ENCODE results near the gene THTPA.

The THTPA gene

DNA sequence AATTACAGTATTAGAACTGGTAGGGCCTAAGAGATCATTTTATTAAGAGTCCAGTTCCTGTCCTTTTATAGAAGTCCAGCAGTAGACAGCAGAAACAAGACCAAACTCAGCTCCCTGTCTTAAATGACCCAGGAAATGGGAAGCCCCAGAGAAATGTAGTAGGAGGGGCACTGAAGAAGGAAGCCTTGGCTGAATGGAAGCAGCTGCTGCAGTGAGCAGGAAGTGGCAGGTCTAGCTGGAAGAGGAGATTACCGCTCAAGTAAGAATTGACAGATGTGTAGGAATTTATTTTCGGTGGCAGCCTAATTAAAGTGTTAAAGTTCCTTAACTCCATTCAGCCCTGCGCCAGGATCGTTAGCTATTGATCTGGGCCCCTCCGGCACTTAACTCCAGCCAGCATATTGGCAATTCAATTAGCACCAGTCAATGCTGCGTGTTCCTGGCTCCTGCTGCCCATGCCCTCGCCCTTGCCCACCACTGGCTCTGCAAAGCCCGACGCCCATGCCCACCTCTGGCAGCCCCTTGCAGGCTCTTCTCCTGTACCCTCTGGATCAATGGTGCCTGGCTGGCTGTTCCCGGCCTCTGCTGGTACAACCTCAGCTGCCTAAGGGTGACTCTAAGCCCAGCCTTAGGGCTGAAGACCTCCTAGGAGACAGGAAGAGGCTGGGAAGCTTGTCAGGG is 25.6 kb upstream of the THTPA start:
- DNase-seq = peak; percentile 23
- Histone ChIP-seq H3K9ac (ENCODE audit: low read length) (no peak overlapping the region), H3K27ac (ENCODE audit: low read depth, low read length) (no peak overlapping the region), H3K4me1 (ENCODE audit: control insufficient read depth, low read depth, low read length) (no peaks in the 10 kb centered on the region), H3K36me3 (ENCODE audit: control insufficient read depth, insufficient read depth, low read length) (no peaks in the 10 kb centered on the region), H3K79me2 (ENCODE audit: control insufficient read depth, insufficient read depth, low read length) (no peaks in the 10 kb centered on the region), H2BK15ac (replicated peaks; ENCODE audit: low read depth) (no peak overlapping the region), H3K4ac (ENCODE audit: low read depth, low read length) (no peak overlapping the region), H2BK120ac (ENCODE audit: low read depth, low read length) (no peak overlapping the region), H3K18ac (ENCODE audit: low read length) (no peak overlapping the region), H3K79me1 (ENCODE audit: low read length) (no peaks in the 10 kb centered on the region), H3K27me3 (ENCODE audit: insufficient read depth, low read length, poor library complexity) (no peaks in the 10 kb centered on the region), H4K8ac (ENCODE audit: low read depth, low read length) (no peak overlapping the region), H3K23ac (ENCODE audit: low read length) (no peak overlapping the region), H4K5ac (ENCODE audit: low read length) (no peak overlapping the region), H2AK5ac (ENCODE audit: low read length) (no peak overlapping the region), H3K4me2 (ENCODE audit: low read length) (no peak overlapping the region), H3K56ac (ENCODE audit: low read length) (no peak overlapping the region), H3K4me3 (ENCODE audit: low read length) (no peak overlapping the region), H2BK5ac (ENCODE audit: low read length) (no peak overlapping the region)
- no CpG with 5 or more reads among the region's 10 CpGs for WGBS (ENCODE audit: extremely low coverage, insufficient coverage, low lambda C conversion rate)

DNA sequence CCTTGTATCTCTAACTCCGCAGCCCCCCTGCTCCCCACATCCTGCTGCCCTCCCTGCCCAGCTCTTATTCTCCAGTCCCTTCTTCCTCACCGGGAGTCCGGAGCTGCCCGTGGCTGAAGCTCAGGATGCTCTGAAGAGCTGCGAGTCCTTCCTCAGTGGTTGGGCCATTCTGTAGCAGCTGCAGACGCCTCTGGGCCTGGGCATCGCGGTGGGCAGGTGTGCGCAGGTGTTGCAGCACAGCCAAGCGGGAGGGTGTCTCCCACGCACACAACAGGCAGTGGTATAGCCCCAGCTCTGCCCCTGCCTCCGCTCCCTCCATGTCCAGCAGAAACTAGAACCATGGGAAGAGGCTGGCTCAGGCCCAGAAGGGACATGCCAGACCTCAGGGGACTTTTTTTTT is 24.7 kb upstream of the THTPA start:
- no CpG with 5 or more reads among the region's 12 CpGs for WGBS (ENCODE audit: extremely low coverage, insufficient coverage, low lambda C conversion rate)
- Histone ChIP-seq H3K27me3 (ENCODE audit: insufficient read depth, low read length, poor library complexity) (no peaks in the 10 kb centered on the region), H3K79me2 (ENCODE audit: control insufficient read depth, insufficient read depth, low read length) (no peaks in the 10 kb centered on the region), H3K4me1 (ENCODE audit: control insufficient read depth, low read depth, low read length) (no peaks in the 10 kb centered on the region), H4K8ac (ENCODE audit: low read depth, low read length) (no peak overlapping the region), H3K4me2 (ENCODE audit: low read length) (no peak overlapping the region), H2BK5ac (ENCODE audit: low read length) (no peak overlapping the region), H3K4ac (ENCODE audit: low read depth, low read length) (no peak overlapping the region), H2BK120ac (ENCODE audit: low read depth, low read length) (no peak overlapping the region), H4K5ac (ENCODE audit: low read length) (no peak overlapping the region), H3K23ac (ENCODE audit: low read length) (no peak overlapping the region), H3K4me3 (ENCODE audit: low read length) (no peak overlapping the region), H3K36me3 (ENCODE audit: control insufficient read depth, insufficient read depth, low read length) (no peaks in the 10 kb centered on the region), H3K56ac (ENCODE audit: low read length) (no peak overlapping the region), H3K18ac (ENCODE audit: low read length) (no peak overlapping the region), H3K27ac (ENCODE audit: low read depth, low read length) (no peak overlapping the region), H3K79me1 (ENCODE audit: low read length) (no peaks in the 10 kb centered on the region), H3K9ac (ENCODE audit: low read length) (no peak overlapping the region), H2BK15ac (replicated peaks; ENCODE audit: low read depth) (no peak overlapping the region), H2AK5ac (ENCODE audit: low read length) (no peak overlapping the region)
- no peak for DNase-seq

DNA sequence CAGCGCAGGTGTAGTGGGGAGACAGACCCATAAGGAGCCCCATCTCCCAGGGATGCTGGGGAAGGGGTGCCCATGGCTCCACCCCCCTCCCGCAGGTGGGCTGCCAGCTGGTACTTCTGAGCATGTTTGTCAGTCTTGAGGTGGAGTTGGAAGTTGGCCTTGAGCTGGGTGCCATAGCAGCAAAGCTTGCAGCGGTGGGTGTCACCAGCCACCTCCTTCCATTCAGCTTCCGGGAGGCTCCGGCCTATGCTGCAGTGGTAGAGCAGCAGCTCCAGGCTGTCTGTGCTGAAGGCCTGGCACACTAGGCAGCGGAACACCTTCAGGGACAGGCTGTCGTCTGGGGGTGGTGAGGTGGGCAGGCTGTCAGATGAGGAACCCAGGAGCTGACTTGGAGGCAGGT is 23.4 kb upstream of the THTPA start:
- H3K18ac ChIP-seq (ENCODE audit: low read length) = no peak overlapping the region
- no peak overlapping the region for H3K27ac ChIP-seq (ENCODE audit: low read depth, low read length)
- no peak overlapping the region for H3K9ac ChIP-seq (ENCODE audit: low read length)
- H3K56ac ChIP-seq (ENCODE audit: low read length) = no peak overlapping the region
- peaks cover 1% of the 10 kb centered on the region for H3K4me1 ChIP-seq (ENCODE audit: control insufficient read depth, low read depth, low read length)
- no peaks in the 10 kb centered on the region for H3K79me1 ChIP-seq (ENCODE audit: low read length)
- no peak overlapping the region for H2BK15ac ChIP-seq (replicated peaks; ENCODE audit: low read depth)
- no peak overlapping the region for H2BK120ac ChIP-seq (ENCODE audit: low read depth, low read length)
- H3K4me3 ChIP-seq (ENCODE audit: low read length) = no peak overlapping the region
- no peak overlapping the region for H3K23ac ChIP-seq (ENCODE audit: low read length)
- DNase-seq = no peak
- H3K79me2 ChIP-seq (ENCODE audit: control insufficient read depth, insufficient read depth, low read length) = no peaks in the 10 kb centered on the region
- no peak overlapping the region for H4K5ac ChIP-seq (ENCODE audit: low read length)
- no CpG with 5 or more reads among the region's 7 CpGs for WGBS (ENCODE audit: extremely low coverage, insufficient coverage, low lambda C conversion rate)
- no peaks in the 10 kb centered on the region for H3K36me3 ChIP-seq (ENCODE audit: control insufficient read depth, insufficient read depth, low read length)
- no peak overlapping the region for H3K4ac ChIP-seq (ENCODE audit: low read depth, low read length)
- no peaks in the 10 kb centered on the region for H3K27me3 ChIP-seq (ENCODE audit: insufficient read depth, low read length, poor library complexity)
- H4K8ac ChIP-seq (ENCODE audit: low read depth, low read length) = no peak overlapping the region
- no peak overlapping the region for H2AK5ac ChIP-seq (ENCODE audit: low read length)
- H3K4me2 ChIP-seq (ENCODE audit: low read length) = no peak overlapping the region
- no peak overlapping the region for H2BK5ac ChIP-seq (ENCODE audit: low read length)

DNA sequence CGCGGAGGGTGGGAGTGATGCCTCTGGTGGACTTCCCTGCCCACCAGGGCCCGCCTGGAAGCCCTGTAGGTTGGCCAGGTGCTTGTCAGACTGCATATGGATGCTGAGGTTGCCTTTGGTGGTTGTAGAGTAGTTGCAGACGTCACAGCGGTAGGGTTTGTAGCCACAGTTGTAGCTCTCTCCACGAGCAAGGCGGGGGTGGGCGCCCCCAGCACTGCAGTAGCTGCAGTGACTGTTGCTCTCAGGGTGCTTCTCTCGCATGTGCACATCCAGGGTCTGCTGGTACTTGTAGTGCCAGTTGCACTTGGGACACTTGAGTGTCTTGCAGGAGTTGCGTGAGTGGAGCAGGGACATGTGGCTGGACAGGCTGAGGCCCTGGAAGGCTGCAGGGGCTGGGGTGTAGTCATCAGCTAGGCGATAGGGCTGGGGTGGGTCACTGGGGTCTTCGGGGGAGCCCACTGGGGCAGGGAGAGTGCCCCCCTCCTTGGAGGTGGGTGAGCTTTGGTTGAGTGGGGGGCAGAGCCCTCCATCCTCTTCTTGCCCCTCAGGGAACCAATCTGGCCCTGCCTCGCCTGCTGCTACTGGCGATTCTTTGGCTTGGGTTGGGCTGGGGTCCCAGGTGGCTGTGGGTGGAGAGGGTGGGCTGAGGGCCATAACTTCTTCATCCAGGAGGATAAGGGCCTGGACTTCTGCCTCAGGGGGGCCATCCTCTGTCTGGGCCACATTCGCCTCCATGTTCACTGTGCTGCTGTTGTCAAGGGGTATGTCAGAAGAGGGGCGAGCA is 22.2 kb upstream of the THTPA start:
- H2BK5ac ChIP-seq (ENCODE audit: low read length) = no peak overlapping the region
- no peak overlapping the region for H2AK5ac ChIP-seq (ENCODE audit: low read length)
- H3K4me3 ChIP-seq (ENCODE audit: low read length) = no peak overlapping the region
- H3K23ac ChIP-seq (ENCODE audit: low read length) = no peak overlapping the region
- no peak overlapping the region for H4K8ac ChIP-seq (ENCODE audit: low read depth, low read length)
- WGBS (ENCODE audit: extremely low coverage, insufficient coverage, low lambda C conversion rate) = no CpG with 5 or more reads among the region's 16 CpGs
- H3K79me2 ChIP-seq (ENCODE audit: control insufficient read depth, insufficient read depth, low read length) = no peaks in the 10 kb centered on the region
- H2BK120ac ChIP-seq (ENCODE audit: low read depth, low read length) = no peak overlapping the region
- H3K56ac ChIP-seq (ENCODE audit: low read length) = no peak overlapping the region
- no peak overlapping the region for H3K4me2 ChIP-seq (ENCODE audit: low read length)
- no peak for DNase-seq
- no peak overlapping the region for H4K5ac ChIP-seq (ENCODE audit: low read length)
- H3K9ac ChIP-seq (ENCODE audit: low read length) = no peak overlapping the region
- no peak overlapping the region for H3K27ac ChIP-seq (ENCODE audit: low read depth, low read length)
- no peaks in the 10 kb centered on the region for H3K36me3 ChIP-seq (ENCODE audit: control insufficient read depth, insufficient read depth, low read length)
- no peaks in the 10 kb centered on the region for H3K27me3 ChIP-seq (ENCODE audit: insufficient read depth, low read length, poor library complexity)
- H3K18ac ChIP-seq (ENCODE audit: low read length) = no peak overlapping the region
- no peak overlapping the region for H3K4ac ChIP-seq (ENCODE audit: low read depth, low read length)
- H3K79me1 ChIP-seq (ENCODE audit: low read length) = no peaks in the 10 kb centered on the region
- peaks cover 8% of the 10 kb centered on the region for H3K4me1 ChIP-seq (ENCODE audit: control insufficient read depth, low read depth, low read length)
- H2BK15ac ChIP-seq (replicated peaks; ENCODE audit: low read depth) = no peak overlapping the region

DNA sequence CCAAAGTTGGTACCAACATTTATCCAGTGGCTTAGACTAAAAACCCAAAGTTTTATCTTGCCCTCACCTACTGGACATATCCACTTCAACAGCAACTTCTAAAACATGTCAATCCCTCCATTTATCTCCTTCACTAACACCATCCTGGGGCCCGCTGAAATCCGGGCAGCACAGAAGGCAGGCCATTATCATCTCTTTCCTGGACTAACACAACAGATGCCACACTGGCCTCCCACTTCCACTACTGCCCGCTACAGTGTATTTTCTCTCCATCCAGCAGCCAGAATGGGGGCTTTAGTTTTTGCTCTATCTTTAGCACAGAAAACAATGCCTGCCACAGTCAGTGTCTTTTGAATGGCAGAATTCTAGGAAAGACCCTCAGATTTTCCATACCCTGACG is 20.1 kb upstream of the THTPA start:
- peak overlapping the region; percentile 17 for H3K56ac ChIP-seq (ENCODE audit: low read length)
- H2BK120ac ChIP-seq (ENCODE audit: low read depth, low read length) = no peak overlapping the region
- no peak overlapping the region for H3K18ac ChIP-seq (ENCODE audit: low read length)
- no peak overlapping the region for H3K4ac ChIP-seq (ENCODE audit: low read depth, low read length)
- no peaks in the 10 kb centered on the region for H3K27me3 ChIP-seq (ENCODE audit: insufficient read depth, low read length, poor library complexity)
- no peaks in the 10 kb centered on the region for H3K79me1 ChIP-seq (ENCODE audit: low read length)
- no peaks in the 10 kb centered on the region for H3K79me2 ChIP-seq (ENCODE audit: control insufficient read depth, insufficient read depth, low read length)
- no peak overlapping the region for H4K8ac ChIP-seq (ENCODE audit: low read depth, low read length)
- H3K4me2 ChIP-seq (ENCODE audit: low read length) = no peak overlapping the region
- DNase-seq = no peak
- no CpG with 5 or more reads among the region's 4 CpGs for WGBS (ENCODE audit: extremely low coverage, insufficient coverage, low lambda C conversion rate)
- no peak overlapping the region for H3K23ac ChIP-seq (ENCODE audit: low read length)
- H3K36me3 ChIP-seq (ENCODE audit: control insufficient read depth, insufficient read depth, low read length) = no peaks in the 10 kb centered on the region
- H2BK5ac ChIP-seq (ENCODE audit: low read length) = no peak overlapping the region
- H3K9ac ChIP-seq (ENCODE audit: low read length) = no peak overlapping the region
- no peak overlapping the region for H2BK15ac ChIP-seq (replicated peaks; ENCODE audit: low read depth)
- H3K4me3 ChIP-seq (ENCODE audit: low read length) = no peak overlapping the region
- no peak overlapping the region for H2AK5ac ChIP-seq (ENCODE audit: low read length)
- peaks cover 14% of the 10 kb centered on the region for H3K4me1 ChIP-seq (ENCODE audit: control insufficient read depth, low read depth, low read length)
- no peak overlapping the region for H4K5ac ChIP-seq (ENCODE audit: low read length)
- H3K27ac ChIP-seq (ENCODE audit: low read depth, low read length) = no peak overlapping the region
